ENCODE results near the gene AS3MT.
"Not testable (repeated sequence)": the region's sequence is repeated elsewhere in the genome, so short reads cannot be mapped to it uniquely, and the experiment has no call there.

Gene AS3MT

DNA sequence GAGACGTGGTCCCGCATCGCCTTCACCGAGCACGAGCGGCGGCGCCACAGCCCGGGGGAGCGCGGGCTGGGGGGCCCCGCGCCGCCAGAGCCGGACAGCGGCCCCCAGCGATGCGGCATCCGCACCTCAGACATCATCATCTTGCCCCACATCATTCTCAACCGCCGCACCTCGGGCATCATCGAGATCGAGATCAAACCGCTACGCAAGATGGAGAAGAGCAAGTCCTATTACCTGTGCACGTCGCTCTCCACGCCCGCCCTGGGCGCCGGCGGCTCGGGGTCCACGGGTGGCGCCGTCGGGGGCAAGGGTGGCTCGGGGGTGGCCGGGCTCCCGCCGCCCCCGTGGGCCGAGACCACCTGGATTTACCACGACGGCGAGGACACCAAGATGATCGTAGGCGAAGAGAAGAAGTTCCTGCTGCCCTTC lies 49.6 kb downstream of the AS3MT start:
- FAIRE-seq (no peak), DNase-seq (ENCODE audit: insufficient read length, low spot score) (no peak)
- TF ChIP-seq POLR2A (IDR thresholded peaks at IDR 0.05; ENCODE audit: low read depth, low read length) (no peak), SPI1 (IDR thresholded peaks at IDR 0.05; ENCODE audit: low read depth, low read length) (no peak), PAX5 (IDR thresholded peaks at IDR 0.05; ENCODE audit: insufficient read depth, low read length, severe bottlenecking) (no peak), POU2F2 (IDR thresholded peaks at IDR 0.05; ENCODE audit: low read depth, low read length) (no peak), POLR2AphosphoS5 (IDR thresholded peaks at IDR 0.05; ENCODE audit: low read depth, low read length) (no peak), TAF1 (IDR thresholded peaks at IDR 0.05; ENCODE audit: low read depth, low read length) (no peak)

DNA sequence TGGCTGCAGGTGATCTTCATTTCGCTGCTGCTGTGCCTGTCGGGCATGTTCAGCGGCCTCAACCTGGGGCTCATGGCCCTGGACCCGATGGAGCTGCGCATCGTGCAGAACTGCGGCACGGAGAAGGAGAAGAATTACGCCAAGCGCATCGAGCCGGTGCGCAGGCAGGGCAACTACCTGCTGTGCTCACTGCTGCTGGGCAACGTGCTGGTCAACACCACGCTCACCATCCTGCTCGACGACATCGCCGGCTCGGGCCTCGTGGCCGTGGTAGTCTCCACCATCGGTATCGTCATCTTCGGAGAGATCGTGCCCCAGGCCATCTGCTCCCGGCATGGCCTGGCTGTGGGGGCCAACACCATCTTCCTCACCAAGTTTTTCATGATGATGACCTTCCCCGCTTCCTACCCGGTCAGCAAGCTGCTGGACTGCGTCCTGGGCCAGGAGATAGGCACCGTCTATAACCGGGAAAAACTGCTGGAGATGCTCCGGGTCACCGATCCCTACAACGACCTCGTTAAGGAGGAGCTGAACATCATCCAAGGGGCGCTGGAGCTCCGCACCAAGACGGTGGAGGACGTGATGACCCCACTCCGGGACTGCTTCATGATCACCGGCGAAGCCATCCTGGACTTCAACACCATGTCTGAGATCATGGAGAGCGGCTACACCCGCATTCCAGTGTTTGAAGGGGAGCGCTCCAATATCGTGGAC lies 50.1 kb downstream of the AS3MT start:
- FAIRE-seq, result no peak

DNA sequence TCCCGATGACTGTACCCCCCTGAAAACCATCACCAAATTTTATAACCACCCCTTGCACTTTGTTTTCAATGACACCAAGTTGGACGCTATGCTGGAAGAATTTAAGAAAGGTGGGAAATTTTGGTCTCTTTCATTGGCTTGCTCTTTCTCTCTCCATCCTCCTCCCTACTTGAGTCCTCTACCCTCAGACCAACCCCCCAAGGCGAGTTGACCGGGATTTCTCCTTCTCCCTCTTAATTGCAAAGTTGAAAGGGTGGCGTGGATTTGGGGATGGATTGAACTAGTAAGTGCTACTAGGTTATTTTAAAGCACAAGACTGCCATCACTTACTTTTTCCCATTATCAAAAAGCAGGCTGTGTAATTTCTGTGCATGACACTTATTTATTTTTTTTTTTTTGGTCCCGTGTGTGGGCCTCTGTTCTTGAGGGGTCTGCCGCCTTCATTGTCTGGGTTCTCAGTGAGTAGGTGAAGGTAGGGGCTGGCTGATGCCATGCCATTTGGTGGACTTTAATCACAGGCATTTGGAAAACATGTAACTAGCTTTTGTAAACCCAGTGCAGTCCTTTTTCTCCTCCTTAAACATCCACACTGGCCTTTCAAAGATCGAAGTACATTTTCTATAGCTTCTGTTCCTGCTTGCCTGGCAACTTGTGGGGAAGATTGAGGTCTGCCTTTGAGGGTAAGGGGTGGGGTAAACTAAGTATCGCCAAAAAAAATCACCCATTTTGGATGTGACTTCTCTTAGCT lies 50.9 kb downstream of the AS3MT start:
- DNase-seq (ENCODE audit: insufficient read length, low spot score) (no peak), FAIRE-seq (no peak)
- TF ChIP-seq TAF1 (IDR thresholded peaks at IDR 0.05; ENCODE audit: low read depth, low read length) (no peak), POU2F2 (IDR thresholded peaks at IDR 0.05; ENCODE audit: low read depth, low read length) (no peak), POLR2A (IDR thresholded peaks at IDR 0.05; ENCODE audit: low read depth, low read length) (no peak), POLR2AphosphoS5 (IDR thresholded peaks at IDR 0.05; ENCODE audit: low read depth, low read length) (no peak), PAX5 (IDR thresholded peaks at IDR 0.05; ENCODE audit: insufficient read depth, low read length, severe bottlenecking) (no peak), SPI1 (IDR thresholded peaks at IDR 0.05; ENCODE audit: low read depth, low read length) (no peak)

More for the DNA sequence above, 50.1 kb downstream of the AS3MT start:
- no peak for TF ChIP-seq POLR2AphosphoS5 (IDR thresholded peaks at IDR 0.05; ENCODE audit: low read depth, low read length)
- TF ChIP-seq PAX5 (IDR thresholded peaks at IDR 0.05; ENCODE audit: insufficient read depth, low read length, severe bottlenecking), result no peak
- TF ChIP-seq POU2F2 (IDR thresholded peaks at IDR 0.05; ENCODE audit: low read depth, low read length), result 0 out of 2 replicates have a peak, but pooled peaks have one; percentile 17
- no peak for TF ChIP-seq TAF1 (IDR thresholded peaks at IDR 0.05; ENCODE audit: low read depth, low read length)
- DNase-seq (ENCODE audit: insufficient read length, low spot score), result no peak

DNA sequence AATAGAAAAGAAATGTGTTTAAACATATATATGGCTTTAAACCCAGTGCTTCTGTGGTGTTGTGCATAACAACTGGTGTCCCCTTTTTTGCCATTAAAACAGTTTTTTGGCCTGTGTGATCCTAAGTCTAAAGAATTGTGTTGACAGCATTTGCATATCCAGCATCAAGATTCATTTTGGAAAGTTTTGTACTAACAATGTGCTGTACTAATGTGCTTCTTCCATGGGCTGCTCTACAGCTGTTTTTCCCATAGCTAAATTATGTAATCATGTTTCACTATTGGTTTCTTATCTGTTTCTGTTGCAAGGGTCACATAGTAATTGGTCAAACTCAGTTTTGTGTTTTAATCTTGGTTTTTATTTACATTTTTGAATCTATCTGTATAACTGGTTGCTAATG lies 54.3 kb downstream of the AS3MT start:
- DNase-seq (ENCODE audit: insufficient read length, low spot score) (no peak), FAIRE-seq (no peak)
- TF ChIP-seq PAX5 (IDR thresholded peaks at IDR 0.05; ENCODE audit: insufficient read depth, low read length, severe bottlenecking), result no peak
- TF ChIP-seq TAF1 (IDR thresholded peaks at IDR 0.05; ENCODE audit: low read depth, low read length), result no peak
- no peak for TF ChIP-seq POLR2A (IDR thresholded peaks at IDR 0.05; ENCODE audit: low read depth, low read length)
- TF ChIP-seq POU2F2 (IDR thresholded peaks at IDR 0.05; ENCODE audit: low read depth, low read length), result no peak
- TF ChIP-seq POLR2AphosphoS5 (IDR thresholded peaks at IDR 0.05; ENCODE audit: low read depth, low read length), result no peak
- no peak for TF ChIP-seq SPI1 (IDR thresholded peaks at IDR 0.05; ENCODE audit: low read depth, low read length)

DNA sequence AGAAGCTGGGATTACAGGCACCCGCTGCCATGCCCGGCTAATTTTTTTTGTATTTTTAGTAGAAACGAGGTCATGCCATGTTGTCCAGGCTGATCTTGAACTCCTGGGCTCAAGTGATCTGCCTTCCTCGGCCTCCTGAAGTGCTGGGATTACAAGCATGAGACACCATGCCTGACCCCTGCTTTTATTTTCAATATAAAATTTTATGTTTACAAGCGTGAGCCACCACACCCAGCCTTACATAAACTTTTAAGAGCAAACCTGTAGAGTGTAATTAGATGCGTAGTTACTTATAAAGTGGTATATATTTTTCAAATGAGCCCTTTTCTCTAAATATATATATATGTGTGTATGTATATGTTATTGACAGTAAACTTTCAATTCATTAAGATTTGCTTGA lies 57.6 kb downstream of the AS3MT start:
- TF ChIP-seq POU2F2 (IDR thresholded peaks at IDR 0.05; ENCODE audit: low read depth, low read length) (no peak), TAF1 (IDR thresholded peaks at IDR 0.05; ENCODE audit: low read depth, low read length) (no peak), PAX5 (IDR thresholded peaks at IDR 0.05; ENCODE audit: insufficient read depth, low read length, severe bottlenecking) (no peak), POLR2A (IDR thresholded peaks at IDR 0.05; ENCODE audit: low read depth, low read length) (no peak), SPI1 (IDR thresholded peaks at IDR 0.05; ENCODE audit: low read depth, low read length) (no peak), POLR2AphosphoS5 (IDR thresholded peaks at IDR 0.05; ENCODE audit: low read depth, low read length) (no peak)
- DNase-seq (ENCODE audit: insufficient read length, low spot score), result no peak
- no peak for FAIRE-seq

DNA sequence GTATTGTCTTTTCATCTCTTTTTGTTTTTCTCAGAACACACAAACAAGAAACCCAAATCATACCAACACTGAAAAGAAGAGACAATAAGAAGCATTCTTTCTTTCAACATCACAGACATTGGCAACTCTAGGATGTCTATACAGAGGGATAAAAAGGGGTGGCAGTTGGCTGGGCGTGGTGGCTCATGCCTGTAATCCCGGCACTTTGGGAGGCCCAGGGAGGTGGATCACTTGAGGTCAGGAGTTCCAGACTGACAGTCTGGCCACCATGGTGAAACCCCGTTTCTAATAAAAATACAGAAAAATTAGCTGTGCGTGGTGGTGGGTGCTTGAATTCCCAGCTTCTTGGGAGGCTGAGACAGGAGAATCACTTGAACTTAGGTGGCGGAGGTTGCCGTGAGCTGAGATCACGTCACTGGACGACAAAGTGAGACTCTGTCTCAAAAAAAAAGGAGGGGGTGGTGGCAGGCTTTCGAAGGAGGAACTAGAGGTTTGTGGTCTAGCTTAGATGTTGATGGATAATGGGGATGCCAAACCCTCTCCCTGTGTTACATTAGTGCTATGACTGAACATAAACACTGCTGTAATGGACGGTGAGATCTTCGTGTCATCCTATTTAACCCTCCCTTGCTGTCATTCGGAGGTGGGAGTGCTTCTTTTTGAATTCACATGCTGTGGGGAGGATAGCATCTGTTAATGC lies 58.2 kb downstream of the AS3MT start:
- DNase-seq (ENCODE audit: insufficient read length, low spot score) (no peak), FAIRE-seq (peak; percentile 89)

DNA sequence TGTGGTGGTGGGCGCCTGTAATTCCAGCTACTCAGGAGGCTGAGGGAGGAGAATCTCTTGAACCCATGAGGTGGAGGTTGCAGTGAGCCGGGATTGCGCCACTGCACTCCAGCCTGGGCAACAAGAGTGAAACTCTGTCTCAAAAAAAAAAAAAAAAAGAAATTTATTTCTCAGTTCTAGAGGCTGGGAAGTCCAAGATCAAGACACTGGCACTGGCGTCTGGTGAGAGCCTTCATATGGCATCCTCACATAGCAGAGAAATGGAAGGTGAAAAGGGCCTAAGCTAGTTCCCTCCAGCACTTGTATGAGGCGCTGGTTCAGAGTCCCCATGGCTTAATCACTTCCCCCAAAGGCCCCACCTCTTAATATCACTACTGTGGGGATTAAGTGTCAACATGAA lies 59.2 kb downstream of the AS3MT start:
- FAIRE-seq, result not testable (repeated sequence)

More for the DNA sequence above, 58.2 kb downstream of the AS3MT start:
- TF ChIP-seq POLR2AphosphoS5 (IDR thresholded peaks at IDR 0.05; ENCODE audit: low read depth, low read length) (no peak), POU2F2 (IDR thresholded peaks at IDR 0.05; ENCODE audit: low read depth, low read length) (no peak), TAF1 (IDR thresholded peaks at IDR 0.05; ENCODE audit: low read depth, low read length) (no peak), PAX5 (IDR thresholded peaks at IDR 0.05; ENCODE audit: insufficient read depth, low read length, severe bottlenecking) (no peak), SPI1 (IDR thresholded peaks at IDR 0.05; ENCODE audit: low read depth, low read length) (no peak), POLR2A (IDR thresholded peaks at IDR 0.05; ENCODE audit: low read depth, low read length) (no peak)

DNA sequence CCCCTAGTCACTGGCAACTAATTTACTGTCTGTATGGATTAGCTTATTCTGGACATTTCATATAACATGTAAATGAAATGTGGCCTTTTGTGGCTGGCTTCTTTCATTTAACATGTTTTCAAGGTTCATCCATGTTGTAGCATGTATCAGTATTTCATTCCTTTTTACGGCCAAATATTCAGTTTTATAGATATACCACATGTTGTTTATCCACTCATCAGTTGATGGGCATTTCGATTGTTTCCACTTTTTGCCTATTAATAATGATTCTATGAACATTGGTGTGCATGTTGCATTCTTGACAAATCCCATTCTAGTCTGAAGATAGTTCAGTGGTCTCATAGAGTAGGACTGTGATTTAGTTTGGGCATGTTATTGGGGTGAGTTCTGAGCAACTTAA lies 61.5 kb downstream of the AS3MT start:
- TF ChIP-seq TAF1 (IDR thresholded peaks at IDR 0.05; ENCODE audit: low read depth, low read length), result no peak
- TF ChIP-seq POLR2A (IDR thresholded peaks at IDR 0.05; ENCODE audit: low read depth, low read length), result no peak

More for the DNA sequence above, 59.2 kb downstream of the AS3MT start:
- not testable (repeated sequence) for DNase-seq (ENCODE audit: insufficient read length, low spot score)

DNA sequence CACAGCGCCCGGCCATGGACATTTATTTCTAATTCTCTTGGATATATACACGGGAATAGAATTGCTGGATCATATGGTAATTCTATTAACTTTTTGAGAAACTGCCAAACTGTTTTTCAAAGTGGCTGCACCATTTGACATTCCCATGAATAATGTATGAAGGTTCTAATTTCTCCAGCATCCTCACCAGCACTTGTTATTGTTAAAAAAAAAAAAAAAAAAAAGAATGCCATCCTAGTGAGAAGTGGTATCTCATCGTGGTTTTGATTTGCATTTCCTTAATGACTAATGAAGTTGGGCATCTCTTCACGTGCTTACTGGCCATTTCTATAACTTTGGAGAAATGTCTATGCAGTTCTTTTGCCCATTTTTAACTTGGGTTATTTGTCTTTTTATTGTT lies 62.4 kb downstream of the AS3MT start:
- TF ChIP-seq POU2F2 (IDR thresholded peaks at IDR 0.05; ENCODE audit: low read depth, low read length) (no peak), TAF1 (IDR thresholded peaks at IDR 0.05; ENCODE audit: low read depth, low read length) (no peak), SPI1 (IDR thresholded peaks at IDR 0.05; ENCODE audit: low read depth, low read length) (no peak), POLR2AphosphoS5 (IDR thresholded peaks at IDR 0.05; ENCODE audit: low read depth, low read length) (no peak), PAX5 (IDR thresholded peaks at IDR 0.05; ENCODE audit: insufficient read depth, low read length, severe bottlenecking) (no peak), POLR2A (IDR thresholded peaks at IDR 0.05; ENCODE audit: low read depth, low read length) (no peak)
- DNase-seq (ENCODE audit: insufficient read length, low spot score) (no peak), FAIRE-seq (no peak)

More for the DNA sequence above, 61.5 kb downstream of the AS3MT start:
- no peak for DNase-seq (ENCODE audit: insufficient read length, low spot score)
- peak; percentile 71 for FAIRE-seq
